ENCODE measurements around the gene ADAM12.

GRCh38 chr10:126331101-126331500 is 57.2 kb downstream of the ADAM12 start:
- no peak for TF ChIP-seq EP300 (conservative IDR thresholded peaks at IDR 0.05; ENCODE audit: poor library complexity, severe bottlenecking)
- TF ChIP-seq EZH2 (IDR thresholded peaks at IDR 0.05; ENCODE audit: borderline replicate concordance, insufficient read depth, low read length, poor library complexity, severe bottlenecking): no peak
- no peak for TF ChIP-seq CTCF (IDR thresholded peaks at IDR 0.05; ENCODE audit: poor library complexity, severe bottlenecking)
- TF ChIP-seq TAF1 (IDR thresholded peaks at IDR 0.05; ENCODE audit: low read depth): no peak
- no peak for TF ChIP-seq SMC3 (conservative IDR thresholded peaks at IDR 0.05; ENCODE audit: poor library complexity)
- TF ChIP-seq RAD21 (conservative IDR thresholded peaks at IDR 0.05): no peak
- no peak for TF ChIP-seq REST (IDR thresholded peaks at IDR 0.05; ENCODE audit: borderline replicate concordance)
- TF ChIP-seq POLR2AphosphoS5 (IDR thresholded peaks at IDR 0.05): no peak
- TF ChIP-seq MXI1 (conservative IDR thresholded peaks at IDR 0.05; ENCODE audit: poor library complexity, severe bottlenecking): no peak
